ENCODE data around the gene SLIT1. TPM values are rescaled to one million over a fixed set of nuclear protein-coding genes. Genes with fewer than 3 reads are reported as not detected.

The SLIT1 gene
- total RNA-seq, 6 experiments from 2014 or later = 0.04 to 0.29 (median 0.12) TPM; not detected in 1

DNA sequence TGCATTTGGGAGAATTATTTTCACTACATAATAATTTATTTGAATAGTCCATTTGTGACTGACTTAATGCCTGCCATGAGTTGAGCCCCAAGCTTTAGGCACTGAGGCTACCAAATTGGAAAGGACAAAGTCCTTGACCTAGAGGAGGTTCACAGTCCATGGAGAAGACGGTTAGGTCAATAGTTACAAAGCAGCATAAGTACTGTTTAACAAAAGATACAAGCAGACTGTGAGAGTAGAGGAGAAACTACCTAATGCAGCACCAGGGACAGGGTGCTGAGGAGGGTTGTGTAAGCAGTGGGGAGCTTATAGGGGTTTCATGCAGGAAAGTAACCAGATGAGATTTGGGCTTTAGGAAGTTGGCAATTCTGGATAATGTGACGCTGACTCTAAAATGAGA is 214.4 kb downstream of the SLIT1 start:
- no peak overlapping the region for H3K4me3 ChIP-seq
- H3K36me3 ChIP-seq = no peaks in the 10 kb centered on the region
- no peak overlapping the region for H3K27ac ChIP-seq
- no peaks in the 10 kb centered on the region for H3K27me3 ChIP-seq
- ATAC-seq (peak; percentile 72 to 89 (median 82)), DNase-seq (no peak)
- peaks cover 0 to 29% (median 13%) of the 10 kb centered on the region in 4 donors for H3K4me1 ChIP-seq
- intact Hi-C loops (cut with DNase I) = no loop called here
- TF ChIP-seq, protein P1, sequence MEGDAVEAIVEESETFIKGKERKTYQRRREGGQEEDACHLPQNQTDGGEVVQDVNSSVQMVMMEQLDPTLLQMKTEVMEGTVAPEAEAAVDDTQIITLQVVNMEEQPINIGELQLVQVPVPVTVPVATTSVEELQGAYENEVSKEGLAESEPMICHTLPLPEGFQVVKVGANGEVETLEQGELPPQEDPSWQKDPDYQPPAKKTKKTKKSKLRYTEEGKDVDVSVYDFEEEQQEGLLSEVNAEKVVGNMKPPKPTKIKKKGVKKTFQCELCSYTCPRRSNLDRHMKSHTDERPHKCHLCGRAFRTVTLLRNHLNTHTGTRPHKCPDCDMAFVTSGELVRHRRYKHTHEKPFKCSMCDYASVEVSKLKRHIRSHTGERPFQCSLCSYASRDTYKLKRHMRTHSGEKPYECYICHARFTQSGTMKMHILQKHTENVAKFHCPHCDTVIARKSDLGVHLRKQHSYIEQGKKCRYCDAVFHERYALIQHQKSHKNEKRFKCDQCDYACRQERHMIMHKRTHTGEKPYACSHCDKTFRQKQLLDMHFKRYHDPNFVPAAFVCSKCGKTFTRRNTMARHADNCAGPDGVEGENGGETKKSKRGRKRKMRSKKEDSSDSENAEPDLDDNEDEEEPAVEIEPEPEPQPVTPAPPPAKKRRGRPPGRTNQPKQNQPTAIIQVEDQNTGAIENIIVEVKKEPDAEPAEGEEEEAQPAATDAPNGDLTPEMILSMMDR (IDR thresholded peaks at IDR 0.05) = no peak
- no peak for TF ChIP-seq POLR2A (IDR thresholded peaks at IDR 0.05)
- H3K9me3 ChIP-seq = no peaks in the 10 kb centered on the region
- 60% methylated on average over 2 of the region's 2 CpGs for WGBS (ENCODE audit: insufficient coverage, low coverage, low lambda C conversion rate, missing lambda C conversion rate)

DNA sequence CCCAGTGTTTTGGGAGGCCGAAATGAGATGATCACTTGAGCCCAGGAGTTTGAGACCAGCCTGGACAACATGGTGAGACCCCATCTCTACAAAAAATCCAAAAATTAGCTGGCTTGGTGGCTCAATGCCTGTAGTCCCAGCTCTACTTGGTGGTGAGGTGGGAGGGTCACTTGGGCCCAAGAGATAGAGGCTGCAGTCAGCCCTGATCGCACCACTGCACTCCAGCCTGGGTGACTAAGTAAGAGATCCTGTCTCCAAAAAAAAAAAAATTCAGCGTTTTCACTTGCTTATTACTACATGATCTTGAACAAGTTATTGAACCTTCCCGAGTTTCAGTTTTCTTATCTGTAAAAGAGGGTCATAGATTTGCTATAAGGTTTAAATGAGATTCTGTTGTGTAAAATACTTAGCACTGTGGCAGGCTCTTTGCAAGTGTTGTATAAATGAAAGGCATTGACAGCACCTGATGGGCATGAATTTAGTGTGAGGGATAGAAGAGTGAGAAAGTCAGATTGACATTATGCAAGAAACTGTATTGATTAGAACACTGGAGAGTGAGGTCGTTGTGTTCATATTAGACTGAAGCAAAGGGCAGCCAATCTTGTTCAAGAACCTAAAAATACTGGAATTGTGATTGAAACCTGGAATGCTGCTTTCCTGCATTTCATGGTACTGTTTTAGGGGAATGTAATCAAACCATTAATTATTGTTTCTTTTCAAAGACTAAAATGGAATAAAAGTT is 216.9 kb downstream of the SLIT1 start:
- 56% methylated on average over 4 of the region's 5 CpGs for WGBS (ENCODE audit: insufficient coverage, low coverage, low lambda C conversion rate, missing lambda C conversion rate)
- H3K36me3 ChIP-seq = no peaks in the 10 kb centered on the region
- intact Hi-C loops (cut with DNase I) = no loop called here

DNA sequence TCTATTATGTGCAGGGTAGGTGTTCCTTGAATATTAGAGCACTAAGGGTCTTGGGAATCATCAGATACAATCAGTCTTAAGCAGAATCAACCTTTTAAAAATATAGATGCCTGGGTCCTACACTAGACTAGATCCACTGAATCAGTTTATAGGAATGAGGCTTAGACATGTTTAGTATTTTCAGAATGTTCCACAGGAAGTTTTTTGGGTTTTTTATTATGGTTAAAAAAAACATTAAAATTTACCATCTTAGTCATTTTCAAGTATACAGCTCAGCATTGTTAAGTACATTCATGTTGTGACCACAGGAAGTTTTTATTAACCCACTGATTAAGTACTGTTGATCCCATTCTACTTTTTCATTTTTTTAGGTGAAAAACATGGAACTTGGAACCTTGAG is 217.9 kb downstream of the SLIT1 start:
- ATAC-seq (no peak), DNase-seq (no peak)
- Histone ChIP-seq H3K9me3 (no peaks in the 10 kb centered on the region), H3K4me3 (no peak overlapping the region), H3K4me1 (peaks cover 0 to 26% (median 12%) of the 10 kb centered on the region in 4 donors), H3K27me3 (no peaks in the 10 kb centered on the region), H3K36me3 (no peaks in the 10 kb centered on the region), H3K27ac (no peak overlapping the region)
- intact Hi-C loops (cut with DNase I) = no loop called here
- TF ChIP-seq, protein P1 (IDR thresholded peaks at IDR 0.05) = no peak

More for the DNA sequence above, 216.9 kb downstream of the SLIT1 start:
- H3K27me3 ChIP-seq = no peaks in the 10 kb centered on the region
- H3K27ac ChIP-seq = no peak overlapping the region
- H3K4me1 ChIP-seq = peaks cover 0 to 29% (median 13%) of the 10 kb centered on the region in 4 donors
- H3K9me3 ChIP-seq = no peaks in the 10 kb centered on the region
- peak; percentile 77 to 83 (median 80) for ATAC-seq
- TF ChIP-seq, protein P1 (IDR thresholded peaks at IDR 0.05) = no peak
- TF ChIP-seq POLR2A (IDR thresholded peaks at IDR 0.05) = no peak
- H3K4me3 ChIP-seq = no peak overlapping the region
- no peak for DNase-seq

DNA sequence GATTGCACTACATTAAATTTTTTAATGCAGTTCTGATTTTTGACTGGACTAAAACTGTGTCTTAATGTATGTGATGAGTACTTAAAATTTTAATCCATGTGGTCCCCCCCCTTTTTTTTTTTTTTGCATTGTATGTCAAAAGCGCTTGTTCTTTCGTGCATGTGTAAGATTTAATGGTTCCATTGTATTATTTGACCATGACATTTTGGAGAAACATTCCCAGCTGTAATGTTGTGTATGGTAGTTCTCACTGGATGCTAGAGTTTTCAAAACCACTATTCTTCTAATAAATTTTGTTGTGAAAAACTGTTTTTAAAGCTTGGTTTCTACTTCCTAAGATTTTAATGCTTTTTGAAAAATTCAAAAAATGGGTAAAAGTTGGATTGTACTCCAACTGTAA is 221.6 kb downstream of the SLIT1 start:
- Histone ChIP-seq H3K9me3 (no peaks in the 10 kb centered on the region), H3K4me1 (peaks cover 0 to 9% (median 3%) of the 10 kb centered on the region in 4 donors), H3K27ac (no peak overlapping the region), H3K4me3 (no peak overlapping the region), H3K36me3 (no peaks in the 10 kb centered on the region), H3K27me3 (no peaks in the 10 kb centered on the region)
- DNase-seq (no peak), ATAC-seq (no peak)
- WGBS (ENCODE audit: insufficient coverage, low coverage, low lambda C conversion rate, missing lambda C conversion rate) = 89% methylated on average over 2 of the region's 2 CpGs
- no peak for TF ChIP-seq POLR2A (IDR thresholded peaks at IDR 0.05)
- TF ChIP-seq, protein P1 (IDR thresholded peaks at IDR 0.05) = no peak
- intact Hi-C loops (cut with DNase I) = no loop called here
